OCI-LY1 (cell line): ENCODE results near the gene COL25A1.

ENCODE experiments used
- H2AFZ ChIP-seq: fragments of 200-600 bp; sonication (generic), shearing (Covaris generic); 2 replicates; pipeline ENCODE4 v1.6.0; 2014; ENCODE audit warnings: antibody characterized with exemption, mild to moderate bottlenecking, low read length
- H3F3A ChIP-seq: fragments of 200-600 bp; sonication (generic), shearing (Covaris generic); 2 replicates; pipeline ENCODE4 v1.6.0; 2014; ENCODE audit warnings: mild to moderate bottlenecking, antibody characterized with exemption, low read length, moderate library complexity; ENCODE audit not compliant: insufficient read depth
- H3K27ac ChIP-seq: fragments of 200-600 bp; sonication (generic); 2 replicates; pipeline ENCODE4 v1.5.1; 2014; ENCODE audit warnings: low read length, mixed run types, mild to moderate bottlenecking, low read depth; ENCODE audit not compliant: poor library complexity, severe bottlenecking
- H3K27me3 ChIP-seq: fragments of 200-600 bp; sonication (generic); 2 replicates; pipeline ENCODE4 v1.6.0; 2014; ENCODE audit warnings: antibody characterized with exemption, mild to moderate bottlenecking, low read length, moderate library complexity; ENCODE audit not compliant: insufficient read depth
- H3K36me3 ChIP-seq: fragments of 200-600 bp; sonication (generic); 2 replicates; pipeline ENCODE4 v1.6.1; 2014; ENCODE audit warnings: mild to moderate bottlenecking, antibody characterized with exemption, low read length, moderate library complexity, mixed read lengths; ENCODE audit not compliant: insufficient read depth
- H3K4me1 ChIP-seq: fragments of 200-600 bp; sonication (generic); 2 replicates; pipeline ENCODE4 v1.5.1; 2014; ENCODE audit warnings: mild to moderate bottlenecking, low read length, moderate library complexity; ENCODE audit not compliant: insufficient read depth, severe bottlenecking
- H3K4me2 ChIP-seq: fragments of 200-600 bp; sonication (generic), shearing (Covaris generic); 2 replicates; pipeline ENCODE4 v1.6.1; 2014; ENCODE audit warnings: low read length
- H3K4me3 ChIP-seq: fragments of 200-600 bp; sonication (generic); 2 replicates; pipeline ENCODE4 v1.5.1; 2014; ENCODE audit warnings: low read length, low read depth, mild to moderate bottlenecking, mixed read lengths; ENCODE audit not compliant: poor library complexity, severe bottlenecking
- H3K79me2 ChIP-seq: fragments of 200-600 bp; shearing (Covaris generic); 2 replicates; pipeline ENCODE4 v1.6.1; 2016; ENCODE audit warnings: mixed run types, low read length, mixed read lengths; ENCODE audit not compliant: insufficient read depth
- H3K9ac ChIP-seq: fragments of 200-600 bp; sonication (generic), shearing (Covaris generic); 2 replicates; pipeline ENCODE4 v1.6.1; 2014; ENCODE audit warnings: mild to moderate bottlenecking, low read length, mixed read lengths
- H3K9me2 ChIP-seq: fragments of 200-600 bp; sonication (generic), shearing (Covaris generic); 2 replicates; pipeline ENCODE4 v1.6.1; 2014; ENCODE audit warnings: low read depth, mild to moderate bottlenecking, low read length, mixed read lengths
- H3K9me3 ChIP-seq: fragments of 200-600 bp; shearing (Covaris generic); 2 replicates; pipeline ENCODE4 v1.6.1; 2014; ENCODE audit warnings: low read length, mixed read lengths
- H4K20me1 ChIP-seq: fragments of 200-600 bp; sonication (generic), shearing (Covaris generic); 2 replicates; pipeline ENCODE4 v1.6.0; 2016; ENCODE audit warnings: mild to moderate bottlenecking, low read length; ENCODE audit not compliant: insufficient read depth
- CTCF ChIP-seq: fragments of 200-600 bp; sonication (generic), shearing (Covaris generic); IDR thresholded peaks from 2 replicates; pipeline ENCODE4 v1.5.1; 2017; ENCODE audit warnings: mild to moderate bottlenecking, antibody characterized with exemption, low read length, moderate library complexity, mixed read lengths
- EZH2 ChIP-seq: fragments of 200-600 bp; sonication (generic), shearing (Covaris generic); IDR thresholded peaks from 2 replicates; pipeline ENCODE4 v1.8.0; 2017; ENCODE audit warnings: borderline replicate concordance, mixed run types, mild to moderate bottlenecking, antibody characterized with exemption, low read length, moderate library complexity, mixed read lengths

Gene COL25A1

DNA sequence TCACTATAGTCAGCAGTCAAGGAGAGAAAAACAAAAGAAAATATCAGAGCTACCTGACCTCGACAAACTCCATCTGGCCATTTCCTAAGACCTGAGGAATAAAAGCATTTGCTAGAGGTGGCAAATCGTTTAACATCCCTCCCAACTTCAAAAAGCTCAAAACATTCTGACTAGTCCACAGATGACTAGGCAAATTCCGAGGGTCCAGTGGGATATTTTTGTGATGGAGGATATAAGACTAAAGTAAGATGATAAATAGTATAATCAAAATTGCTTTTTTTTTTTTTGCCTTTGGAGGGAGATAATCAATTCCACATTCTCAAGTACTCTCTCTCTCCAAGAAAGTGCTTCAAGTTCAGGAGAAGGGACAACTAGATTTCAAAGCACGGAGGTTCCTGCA lies 420.5 kb downstream of the COL25A1 start:
- Histone ChIP-seq H3K9me2 (no peaks in the 10 kb centered on the region), H3K27ac (no peak overlapping the region), H3K9me3 (no peaks in the 10 kb centered on the region), H3K4me2 (no peak overlapping the region), H3K79me2 (no peaks in the 10 kb centered on the region), H3K9ac (no peak overlapping the region), H3K27me3 (no peaks in the 10 kb centered on the region), H3F3A (no peaks in the 10 kb centered on the region), H2AFZ (no peak overlapping the region), H3K4me3 (no peak overlapping the region), H3K4me1 (no peaks in the 10 kb centered on the region), H4K20me1 (no peaks in the 10 kb centered on the region), H3K36me3 (no peaks in the 10 kb centered on the region)
- TF ChIP-seq CTCF, result no peak
- no peak for TF ChIP-seq EZH2

GRCh38 chr4:108881190-108881589 lies 421.3 kb downstream of the COL25A1 start:
- no peak overlapping the region for H2AFZ ChIP-seq
- H4K20me1 ChIP-seq, result no peaks in the 10 kb centered on the region
- no peak overlapping the region for H3K4me2 ChIP-seq
- no peaks in the 10 kb centered on the region for H3K27me3 ChIP-seq
- H3K4me1 ChIP-seq, result no peaks in the 10 kb centered on the region
- no peak overlapping the region for H3K4me3 ChIP-seq
- no peaks in the 10 kb centered on the region for H3K79me2 ChIP-seq
- no peak overlapping the region for H3K27ac ChIP-seq
- TF ChIP-seq EZH2, result no peak
- TF ChIP-seq CTCF, result no peak
- H3F3A ChIP-seq, result no peaks in the 10 kb centered on the region
- H3K9ac ChIP-seq, result no peak overlapping the region
- H3K9me2 ChIP-seq, result no peaks in the 10 kb centered on the region
- H3K36me3 ChIP-seq, result no peaks in the 10 kb centered on the region
- H3K9me3 ChIP-seq, result no peaks in the 10 kb centered on the region

DNA sequence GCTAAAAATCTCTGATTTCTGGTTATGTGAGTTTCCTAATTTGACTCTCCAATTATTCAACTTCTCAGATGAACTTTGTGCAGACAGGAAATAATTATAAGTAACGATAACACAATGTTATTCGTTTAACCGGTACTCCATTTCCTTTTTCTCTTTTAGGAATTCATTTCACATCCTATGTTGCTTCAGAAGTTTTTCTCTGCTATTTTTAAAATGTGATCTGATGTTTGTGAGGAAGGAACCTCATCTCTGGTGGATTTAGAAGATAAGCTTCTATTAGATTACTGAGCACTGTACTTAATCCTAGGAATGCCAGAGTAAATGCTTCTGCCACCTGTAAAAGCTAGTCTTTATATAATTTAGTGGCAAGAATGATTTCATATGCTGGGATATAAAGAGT lies 423.7 kb downstream of the COL25A1 start:
- Histone ChIP-seq H4K20me1 (no peaks in the 10 kb centered on the region), H3K9me2 (no peaks in the 10 kb centered on the region), H3K27ac (no peak overlapping the region), H3K4me2 (no peak overlapping the region), H3K27me3 (no peaks in the 10 kb centered on the region), H3K79me2 (no peaks in the 10 kb centered on the region), H3K36me3 (no peaks in the 10 kb centered on the region), H3K9ac (no peak overlapping the region), H3K9me3 (no peaks in the 10 kb centered on the region), H2AFZ (no peak overlapping the region), H3K4me3 (no peak overlapping the region), H3F3A (no peaks in the 10 kb centered on the region), H3K4me1 (no peaks in the 10 kb centered on the region)
- TF ChIP-seq CTCF (no peak), EZH2 (no peak)
